SK-N-SH (cell line): ENCODE data around the gene DHX16. TPM values are rescaled to one million over a fixed set of nuclear protein-coding genes. Genes with fewer than 3 reads are reported as not detected.

ENCODE experiments used
- CTCF ChIA-PET: fragments of 300-600, 350-600 bp; formaldehyde crosslinking; extraction: SDS; loops from one replicate; lab custom pipeline; 2021; lab: Yijun Ruan, JAX
- POLR2A ChIA-PET: fragments of 350-600 bp; sonication (Branson Sonifier 250); formaldehyde crosslinking; extraction: SDS; loops from one replicate; lab custom pipeline; 2020; ENCODE audit warnings: antibody characterized with exemption, inconsistent platforms; lab: Yijun Ruan, JAX
- DNase-seq: peaks from one replicate; pipeline ENCODE4 v3.0.0; 2012
- H2AFZ ChIP-seq: fragments of 200-600 bp; sonication (generic); 2 replicates; pipeline ENCODE4 v1.8.1; 2016; ENCODE audit warnings: antibody characterized with exemption, mild to moderate bottlenecking, low read depth
- H3F3A ChIP-seq: fragments of 200-600 bp; sonication (generic); replicated peaks from 2 replicates; pipeline ENCODE3; 2016; ENCODE audit warnings: antibody characterized with exemption, mild to moderate bottlenecking; ENCODE audit not compliant: insufficient read depth
- H3K27ac ChIP-seq, 2 experiments: fragments of 200-500 bp in 1 of 2; fragments of 200-600 bp in 1 of 2; sonication (Bioruptor generic) in 1 of 2; sonication (generic), shearing (Covaris generic) in 1 of 2; 2 replicates each; pipeline versions ENCODE4 v1.5.1 to v1.6.1; 2014 to 2016; ENCODE audit warnings: low read depth in 2 of 2, inconsistent platforms in 1 of 2, low read length in 1 of 2, mild to moderate bottlenecking in 1 of 2, mixed read lengths in 1 of 2
- H3K27me3 ChIP-seq: fragments of 200-600 bp; sonication (generic), shearing (Covaris generic); 2 replicates; pipeline ENCODE4 v1.6.1; 2016; ENCODE audit warnings: mixed run types; ENCODE audit not compliant: insufficient read depth
- H3K36me3 ChIP-seq, 2 experiments: fragments of 200-500 bp in 1 of 2; fragments of 200-600 bp in 1 of 2; sonication (Bioruptor generic) in 1 of 2; sonication (generic) in 1 of 2; replicated peaks in 1 of 2; 2 replicates each; pipeline versions ENCODE3 to v1.5.1; 2014 to 2016; ENCODE audit warnings: low read length in 1 of 2, mild to moderate bottlenecking in 1 of 2; ENCODE audit not compliant: insufficient read depth in 2 of 2, control insufficient read depth in 1 of 2
- H3K4me1 ChIP-seq, 2 experiments: fragments of 200-500 bp in 1 of 2; fragments of 200-600 bp in 1 of 2; sonication (Bioruptor generic) in 1 of 2; sonication (generic), shearing (Covaris generic) in 1 of 2; 2 replicates each; pipeline versions ENCODE4 v1.5.1 to v1.6.1; 2014 to 2016; ENCODE audit warnings: low read depth in 1 of 2, low read length in 1 of 2, mixed run types in 1 of 2; ENCODE audit not compliant: insufficient read depth in 2 of 2, control insufficient read depth in 1 of 2
- H3K4me2 ChIP-seq: fragments of 200-600 bp; sonication (generic), shearing (Covaris generic); 2 replicates; pipeline ENCODE4 v1.6.1; 2017; ENCODE audit warnings: mixed run types
- H3K4me3 ChIP-seq, 2 experiments: fragments of 200-500 bp in 1 of 2; fragments of 200-600 bp in 1 of 2; sonication (Bioruptor generic) in 1 of 2; sonication (generic), shearing (Covaris generic) in 1 of 2; 2 replicates each; pipeline versions ENCODE4 v1.5.1 to v1.8.1; 2014 to 2016; ENCODE audit warnings: low read depth in 2 of 2, inconsistent platforms in 1 of 2, low read length in 1 of 2, mild to moderate bottlenecking in 1 of 2, mixed read lengths in 1 of 2, moderate library complexity in 1 of 2
- H3K79me2 ChIP-seq: fragments of 200-600 bp; sonication (generic); 2 replicates; pipeline ENCODE4 v1.8.1; 2017; ENCODE audit warnings: mild to moderate bottlenecking; ENCODE audit not compliant: insufficient read depth
- H3K9ac ChIP-seq: fragments of 200-600 bp; sonication (generic); 2 replicates; pipeline ENCODE4 v1.6.1; 2017; ENCODE audit warnings: mixed run types
- H3K9me2 ChIP-seq: fragments of 200-600 bp; sonication (generic); 2 replicates; pipeline ENCODE4 v1.6.1; 2017; ENCODE audit warnings: mixed run types
- H3K9me3 ChIP-seq: fragments of 200-600 bp; sonication (generic); 2 replicates; pipeline ENCODE4 v1.6.1; 2017; ENCODE audit warnings: mixed run types, mild to moderate bottlenecking, moderate library complexity
- H4K20me1 ChIP-seq: fragments of 200-600 bp; sonication (generic); 2 replicates; pipeline ENCODE4 v1.6.1; 2017; ENCODE audit warnings: mild to moderate bottlenecking, mixed run types; ENCODE audit not compliant: insufficient read depth
- CHD2 ChIP-seq: fragments of 150-350 bp; IDR thresholded peaks from 2 replicates; pipeline ENCODE4 v1.6.1; 2018; ENCODE audit warnings: low read length; ENCODE audit not compliant: partially characterized antibody
- FOXM1 ChIP-seq: IDR thresholded peaks from 2 replicates; pipeline ENCODE4 v1.4.0; 2012; ENCODE audit warnings: low read depth, mild to moderate bottlenecking
- GABPA ChIP-seq: IDR thresholded peaks from 2 replicates; pipeline ENCODE4 v1.4.0; 2012; ENCODE audit warnings: low read depth, mild to moderate bottlenecking
- GATA2 ChIP-seq: sonication (generic); formaldehyde crosslinking; IDR thresholded peaks from 2 replicates; pipeline ENCODE4 v1.5.0; 2020; ENCODE audit warnings: mild to moderate bottlenecking, missing genetic modification reagents
- JUND ChIP-seq: IDR thresholded peaks from 2 replicates; pipeline ENCODE4 v1.4.0; 2012
- NFIC ChIP-seq: IDR thresholded peaks from 2 replicates; pipeline ENCODE4 v1.4.0; 2012; ENCODE audit warnings: borderline replicate concordance
- POLR2AphosphoS5 ChIP-seq: IDR thresholded peaks from 2 replicates; pipeline ENCODE4 v1.6.1; 2012; ENCODE audit warnings: low read depth, low read length
- RCOR1 ChIP-seq: fragments of 150-350 bp; IDR thresholded peaks from 2 replicates; pipeline ENCODE4 v1.6.1; 2017; ENCODE audit warnings: antibody characterized with exemption, low read length
- RFX5 ChIP-seq: IDR thresholded peaks from 2 replicates; pipeline ENCODE4 v1.6.1; 2012; ENCODE audit warnings: mild to moderate bottlenecking, improper control_type of control experiment, low read length
- SIN3A ChIP-seq: IDR thresholded peaks from 2 replicates; pipeline ENCODE4 v1.6.1; 2012; ENCODE audit warnings: low read depth, mild to moderate bottlenecking, low read length, moderate library complexity, borderline replicate concordance
- TAF1 ChIP-seq: IDR thresholded peaks from 2 replicates; pipeline ENCODE4 v1.6.1; 2012; ENCODE audit warnings: low read depth, mild to moderate bottlenecking, low read length, moderate library complexity, borderline replicate concordance
- TEAD4 ChIP-seq: IDR thresholded peaks from 2 replicates; pipeline ENCODE4 v1.4.0; 2012; ENCODE audit warnings: mild to moderate bottlenecking, borderline replicate concordance; ENCODE audit not compliant: insufficient read depth
- USF1 ChIP-seq: IDR thresholded peaks from 2 replicates; pipeline ENCODE4 v1.4.0; 2012; ENCODE audit warnings: low read depth, borderline replicate concordance
- USF2 ChIP-seq: fragments of 150-350 bp; IDR thresholded peaks from 2 replicates; pipeline ENCODE4 v1.6.1; 2017; ENCODE audit warnings: antibody characterized with exemption, low read length, low read depth, borderline replicate concordance
- WGBS: methylation state at CpG from one replicate; pipeline ENCODE4 v1.1.6; 2017; ENCODE audit warnings: low lambda C conversion rate; 5-methylcytosine and 5-hydroxymethylcytosine counted together
- polyA plus RNA-seq, 3 experiments: library from polyadenylated mRNA; depleted of rRNA; stranded (reverse); fragments of >200 nt; gene quantifications; 2 replicates each; pipeline ENCODE4 v1.2.3, GENCODE V29; 2012
- TF ChIP-seq, protein P1 (sequence below): IDR thresholded peaks from 2 replicates; pipeline ENCODE4 v1.6.1; 2012; ENCODE audit warnings: mild to moderate bottlenecking, low read depth, low read length, moderate library complexity
- TF ChIP-seq, protein P2 (sequence below): fragments of 150-350 bp; IDR thresholded peaks from 2 replicates; pipeline ENCODE4 v1.6.1; 2016; ENCODE audit warnings: mild to moderate bottlenecking, low read depth, low read length
- TF ChIP-seq, protein P3 (sequence below): IDR thresholded peaks from 2 replicates; pipeline ENCODE4 v1.4.0; 2012; ENCODE audit warnings: low read depth

The DHX16 gene
- polyA plus RNA-seq, 1 of the 3 experiments (the other 2 are of a cell fraction): 59.8 TPM

GRCh38 chr6:30643656-30644055 is 29.1 kb downstream of the DHX16 start:
- no peaks in the 10 kb centered on the region for H4K20me1 ChIP-seq
- H3K79me2 ChIP-seq: peaks cover 20% of the 10 kb centered on the region
- ChIA-PET CTCF (no interaction called here), POLR2A (no interaction called here)
- H3K4me3 ChIP-seq: no peak overlapping the region
- H3K27ac ChIP-seq: no peak overlapping the region
- no peak overlapping the region for H3K9ac ChIP-seq
- TF ChIP-seq GATA2 (CRISPR knock-in tag) (no peak), FOXM1 (no peak), USF1 (no peak), CHD2 (no peak), POLR2AphosphoS5 (no peak), RCOR1 (no peak), GABPA (no peak), JUND (no peak)
- TF ChIP-seq, protein P1, sequence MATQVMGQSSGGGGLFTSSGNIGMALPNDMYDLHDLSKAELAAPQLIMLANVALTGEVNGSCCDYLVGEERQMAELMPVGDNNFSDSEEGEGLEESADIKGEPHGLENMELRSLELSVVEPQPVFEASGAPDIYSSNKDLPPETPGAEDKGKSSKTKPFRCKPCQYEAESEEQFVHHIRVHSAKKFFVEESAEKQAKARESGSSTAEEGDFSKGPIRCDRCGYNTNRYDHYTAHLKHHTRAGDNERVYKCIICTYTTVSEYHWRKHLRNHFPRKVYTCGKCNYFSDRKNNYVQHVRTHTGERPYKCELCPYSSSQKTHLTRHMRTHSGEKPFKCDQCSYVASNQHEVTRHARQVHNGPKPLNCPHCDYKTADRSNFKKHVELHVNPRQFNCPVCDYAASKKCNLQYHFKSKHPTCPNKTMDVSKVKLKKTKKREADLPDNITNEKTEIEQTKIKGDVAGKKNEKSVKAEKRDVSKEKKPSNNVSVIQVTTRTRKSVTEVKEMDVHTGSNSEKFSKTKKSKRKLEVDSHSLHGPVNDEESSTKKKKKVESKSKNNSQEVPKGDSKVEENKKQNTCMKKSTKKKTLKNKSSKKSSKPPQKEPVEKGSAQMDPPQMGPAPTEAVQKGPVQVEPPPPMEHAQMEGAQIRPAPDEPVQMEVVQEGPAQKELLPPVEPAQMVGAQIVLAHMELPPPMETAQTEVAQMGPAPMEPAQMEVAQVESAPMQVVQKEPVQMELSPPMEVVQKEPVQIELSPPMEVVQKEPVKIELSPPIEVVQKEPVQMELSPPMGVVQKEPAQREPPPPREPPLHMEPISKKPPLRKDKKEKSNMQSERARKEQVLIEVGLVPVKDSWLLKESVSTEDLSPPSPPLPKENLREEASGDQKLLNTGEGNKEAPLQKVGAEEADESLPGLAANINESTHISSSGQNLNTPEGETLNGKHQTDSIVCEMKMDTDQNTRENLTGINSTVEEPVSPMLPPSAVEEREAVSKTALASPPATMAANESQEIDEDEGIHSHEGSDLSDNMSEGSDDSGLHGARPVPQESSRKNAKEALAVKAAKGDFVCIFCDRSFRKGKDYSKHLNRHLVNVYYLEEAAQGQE: no peak
- TF ChIP-seq, protein P2, sequence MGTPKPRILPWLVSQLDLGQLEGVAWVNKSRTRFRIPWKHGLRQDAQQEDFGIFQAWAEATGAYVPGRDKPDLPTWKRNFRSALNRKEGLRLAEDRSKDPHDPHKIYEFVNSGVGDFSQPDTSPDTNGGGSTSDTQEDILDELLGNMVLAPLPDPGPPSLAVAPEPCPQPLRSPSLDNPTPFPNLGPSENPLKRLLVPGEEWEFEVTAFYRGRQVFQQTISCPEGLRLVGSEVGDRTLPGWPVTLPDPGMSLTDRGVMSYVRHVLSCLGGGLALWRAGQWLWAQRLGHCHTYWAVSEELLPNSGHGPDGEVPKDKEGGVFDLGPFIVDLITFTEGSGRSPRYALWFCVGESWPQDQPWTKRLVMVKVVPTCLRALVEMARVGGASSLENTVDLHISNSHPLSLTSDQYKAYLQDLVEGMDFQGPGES: no peak
- H3K4me2 ChIP-seq: no peak overlapping the region
- 94% methylated on average over 2 of the region's 2 CpGs for WGBS
- no peaks in the 10 kb centered on the region for H3K9me2 ChIP-seq
- no peak for DNase-seq
- H3K9me3 ChIP-seq: no peaks in the 10 kb centered on the region
- H3F3A ChIP-seq: peaks cover 17% of the 10 kb centered on the region
- peaks cover 0 to 6% of the 10 kb centered on the region in 2 experiments; a peak in 2 of 4 replicates for H3K4me1 ChIP-seq
- no peaks in the 10 kb centered on the region for H3K27me3 ChIP-seq
- peaks cover 24 to 50% of the 10 kb centered on the region in 2 experiments for H3K36me3 ChIP-seq
- H2AFZ ChIP-seq: no peak overlapping the region

- H2AFZ ChIP-seq: no peak overlapping the region
- no CpG with 5 or more reads among the region's 1 CpG for WGBS
- peaks cover 12% of the 10 kb centered on the region for H3F3A ChIP-seq
- no peak overlapping the region for H3K4me3 ChIP-seq
- no peaks in the 10 kb centered on the region for H3K9me3 ChIP-seq
- H3K27me3 ChIP-seq: no peaks in the 10 kb centered on the region
- CTCF ChIA-PET: interaction anchor here (0.6 to 1.2 kb wide), 2 partner anchors 15 to 38 kb away, joined by 3 read pairs; no protein-coding TSS in a partner anchor
- DNase-seq: no peak
- H4K20me1 ChIP-seq: no peaks in the 10 kb centered on the region
- peaks cover 7% of the 10 kb centered on the region for H3K79me2 ChIP-seq
- no peak overlapping the region for H3K4me2 ChIP-seq
- H3K36me3 ChIP-seq: peaks cover 33 to 50% of the 10 kb centered on the region in 2 experiments
- H3K9me2 ChIP-seq: no peaks in the 10 kb centered on the region
- H3K27ac ChIP-seq: no peak overlapping the region
- no peaks in the 10 kb centered on the region; a peak in 1 of 4 replicates for H3K4me1 ChIP-seq
- no peak overlapping the region for H3K9ac ChIP-seq
- POLR2A ChIA-PET: interaction anchor here (0.8 kb wide), 1 partner anchor 10 kb away, joined by 3 read pairs; no protein-coding TSS in a partner anchor
- no peak for TF ChIP-seq TAF1
- no peak for TF ChIP-seq SIN3A
- TF ChIP-seq NFIC: no peak
- TF ChIP-seq, protein P3, sequence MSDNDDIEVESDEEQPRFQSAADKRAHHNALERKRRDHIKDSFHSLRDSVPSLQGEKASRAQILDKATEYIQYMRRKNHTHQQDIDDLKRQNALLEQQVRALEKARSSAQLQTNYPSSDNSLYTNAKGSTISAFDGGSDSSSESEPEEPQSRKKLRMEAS: no peak
- no peak for TF ChIP-seq USF2
- TF ChIP-seq, protein P1: no peak
- no peak for TF ChIP-seq RFX5
- no peak for TF ChIP-seq TEAD4
- TF ChIP-seq RCOR1: no peak
- TF ChIP-seq CHD2: no peak
These were observed 31.8 kb downstream of the DHX16 start for GRCh38 chr6:30641048-30641447.
